Mesendoderm (in vitro differentiated cells): ENCODE results near the gene COG6.

ENCODE experiments used
- DNase-seq: peaks from one replicate; pipeline ENCODE4 v3.0.0; 2013
- H2AK5ac ChIP-seq: 2 replicates; pipeline ENCODE4 v1.6.1; 2013; ENCODE audit warnings: low read length, inconsistent platforms
- H2BK120ac ChIP-seq: 2 replicates; pipeline ENCODE4 v1.6.1; 2013; ENCODE audit warnings: low read depth, mild to moderate bottlenecking, low read length, moderate library complexity, mixed read lengths
- H2BK15ac ChIP-seq: replicated peaks from 2 replicates; pipeline ENCODE4 v1.6.1; 2013; ENCODE audit warnings: low read depth, mild to moderate bottlenecking, moderate library complexity
- H2BK5ac ChIP-seq: 2 replicates; pipeline ENCODE4 v1.6.1; 2013; ENCODE audit warnings: low read length, inconsistent platforms
- H3K18ac ChIP-seq: 2 replicates; pipeline ENCODE4 v1.6.1; 2013; ENCODE audit warnings: mild to moderate bottlenecking, low read length, mixed read lengths
- H3K23ac ChIP-seq: one replicate; pipeline ENCODE4 v1.6.1; 2013; ENCODE audit warnings: low read length
- H3K27ac ChIP-seq: 2 replicates; pipeline ENCODE4 v1.5.1; 2013; ENCODE audit warnings: low read depth, mild to moderate bottlenecking, inconsistent platforms, low read length, moderate library complexity
- H3K27me3 ChIP-seq: 2 replicates; pipeline ENCODE4 v1.6.1; 2013; ENCODE audit warnings: low read length, control low read depth, mild to moderate bottlenecking, inconsistent platforms; ENCODE audit not compliant: insufficient read depth, poor library complexity
- H3K36me3 ChIP-seq: 2 replicates; pipeline ENCODE4 v1.6.1; 2013; ENCODE audit warnings: low read length, inconsistent platforms; ENCODE audit not compliant: control insufficient read depth, insufficient read depth
- H3K4ac ChIP-seq: one replicate; pipeline ENCODE4 v1.6.1; 2013; ENCODE audit warnings: low read depth, mild to moderate bottlenecking, low read length, moderate library complexity
- H3K4me1 ChIP-seq: 2 replicates; pipeline ENCODE4 v1.6.1; 2013; ENCODE audit warnings: low read depth, low read length, inconsistent platforms; ENCODE audit not compliant: control insufficient read depth
- H3K4me2 ChIP-seq: 2 replicates; pipeline ENCODE4 v1.6.1; 2013; ENCODE audit warnings: low read length
- H3K4me3 ChIP-seq: 2 replicates; pipeline ENCODE4 v1.5.1; 2013; ENCODE audit warnings: mild to moderate bottlenecking, low read length
- H3K56ac ChIP-seq: one replicate; pipeline ENCODE4 v1.6.1; 2013; ENCODE audit warnings: low read length
- H3K79me1 ChIP-seq: 2 replicates; pipeline ENCODE4 v1.6.1; 2013; ENCODE audit warnings: low read length, inconsistent platforms
- H3K79me2 ChIP-seq: 2 replicates; pipeline ENCODE4 v1.6.1; 2013; ENCODE audit warnings: mild to moderate bottlenecking, low read length; ENCODE audit not compliant: control insufficient read depth, insufficient read depth
- H3K9ac ChIP-seq: 2 replicates; pipeline ENCODE4 v1.6.1; 2013; ENCODE audit warnings: low read length, inconsistent platforms
- H4K5ac ChIP-seq: one replicate; pipeline ENCODE4 v1.6.1; 2013; ENCODE audit warnings: low read length
- H4K8ac ChIP-seq: one replicate; pipeline ENCODE4 v1.6.1; 2013; ENCODE audit warnings: low read depth, mild to moderate bottlenecking, control low read depth, low read length, moderate library complexity
- WGBS: extraction: QIAGEN DNeasy Blood & Tissue Kit; methylation state at CpG from one replicate; pipeline ENCODE4 v1.1.7; 2013; ENCODE audit warnings: low lambda C conversion rate, missing lambda C conversion rate; ENCODE audit not compliant: insufficient coverage; ENCODE audit errors: extremely low coverage; 5-methylcytosine and 5-hydroxymethylcytosine counted together

Gene COG6

GRCh38 chr13:39618561-39618960 lies 36.9 kb upstream of the COG6 start:
- Histone ChIP-seq H3K4me1 (no peaks in the 10 kb centered on the region), H4K8ac (no peak overlapping the region), H3K23ac (no peak overlapping the region), H3K9ac (no peak overlapping the region), H3K4me3 (no peak overlapping the region), H3K4ac (no peak overlapping the region), H2AK5ac (no peak overlapping the region), H3K56ac (no peak overlapping the region), H3K36me3 (no peaks in the 10 kb centered on the region), H3K27me3 (no peaks in the 10 kb centered on the region), H2BK120ac (no peak overlapping the region), H2BK15ac (no peak overlapping the region), H3K79me2 (no peaks in the 10 kb centered on the region), H3K18ac (no peak overlapping the region), H4K5ac (no peak overlapping the region), H3K27ac (no peak overlapping the region), H3K4me2 (no peak overlapping the region), H3K79me1 (no peaks in the 10 kb centered on the region), H2BK5ac (no peak overlapping the region)
- WGBS: no CpG with 5 or more reads among the region's 1 CpG
- DNase-seq: peak; percentile 47

GRCh38 chr13:39623466-39623865 lies 32.0 kb upstream of the COG6 start:
- Histone ChIP-seq H3K56ac (no peak overlapping the region), H2BK5ac (no peak overlapping the region), H3K4me3 (no peak overlapping the region), H3K36me3 (no peaks in the 10 kb centered on the region), H3K79me1 (no peaks in the 10 kb centered on the region), H3K79me2 (no peaks in the 10 kb centered on the region), H3K27me3 (no peaks in the 10 kb centered on the region), H3K4ac (no peak overlapping the region), H3K4me1 (no peaks in the 10 kb centered on the region), H2AK5ac (no peak overlapping the region), H4K8ac (no peak overlapping the region), H3K23ac (no peak overlapping the region), H3K9ac (no peak overlapping the region), H3K27ac (no peak overlapping the region), H3K4me2 (no peak overlapping the region), H4K5ac (no peak overlapping the region), H2BK120ac (no peak overlapping the region), H3K18ac (no peak overlapping the region), H2BK15ac (no peak overlapping the region)
- no peak for DNase-seq
- WGBS: no CpG with 5 or more reads among the region's 1 CpG

GRCh38 chr13:39631307-39631706 lies 24.2 kb upstream of the COG6 start:
- Histone ChIP-seq H3K4me2 (no peak overlapping the region), H3K18ac (no peak overlapping the region), H3K4me1 (peaks cover 4% of the 10 kb centered on the region), H3K9ac (no peak overlapping the region), H3K79me2 (no peaks in the 10 kb centered on the region), H3K4ac (no peak overlapping the region), H3K79me1 (no peaks in the 10 kb centered on the region), H4K8ac (no peak overlapping the region), H4K5ac (no peak overlapping the region), H2AK5ac (no peak overlapping the region), H2BK15ac (no peak overlapping the region), H3K36me3 (no peaks in the 10 kb centered on the region), H3K4me3 (no peak overlapping the region), H2BK5ac (no peak overlapping the region), H2BK120ac (no peak overlapping the region), H3K27me3 (no peaks in the 10 kb centered on the region), H3K27ac (no peak overlapping the region), H3K23ac (no peak overlapping the region), H3K56ac (no peak overlapping the region)
- no CpG with 5 or more reads among the region's 1 CpG for WGBS
- no peak for DNase-seq

DNA sequence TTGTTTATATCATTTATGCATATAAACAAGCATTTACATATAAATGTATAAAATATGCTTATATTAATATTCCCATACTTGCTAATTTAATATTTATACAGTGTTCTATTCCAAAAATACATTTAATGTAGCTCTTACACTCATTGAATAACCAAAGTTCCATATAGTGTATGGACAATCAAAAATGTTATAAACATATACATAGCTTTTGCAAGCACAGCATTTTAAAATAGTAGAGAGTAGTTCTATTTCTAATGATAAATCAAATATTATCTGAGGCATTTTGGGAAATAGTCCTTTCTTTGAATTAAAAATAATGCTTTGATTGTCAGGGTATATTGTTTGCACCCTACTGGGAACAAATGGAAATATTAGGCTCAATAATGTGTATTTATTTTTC lies 22.5 kb upstream of the COG6 start:
- Histone ChIP-seq H3K18ac (no peak overlapping the region), H3K23ac (no peak overlapping the region), H3K27ac (no peak overlapping the region), H3K56ac (no peak overlapping the region), H4K5ac (no peak overlapping the region), H3K79me2 (no peaks in the 10 kb centered on the region), H3K4ac (no peak overlapping the region), H3K9ac (no peak overlapping the region), H3K36me3 (no peaks in the 10 kb centered on the region), H3K4me3 (no peak overlapping the region), H2BK5ac (no peak overlapping the region), H2AK5ac (no peak overlapping the region), H3K4me2 (no peak overlapping the region), H3K4me1 (peaks cover 4% of the 10 kb centered on the region), H3K79me1 (no peaks in the 10 kb centered on the region), H3K27me3 (no peaks in the 10 kb centered on the region), H2BK120ac (no peak overlapping the region), H4K8ac (no peak overlapping the region), H2BK15ac (no peak overlapping the region)
- no peak for DNase-seq

DNA sequence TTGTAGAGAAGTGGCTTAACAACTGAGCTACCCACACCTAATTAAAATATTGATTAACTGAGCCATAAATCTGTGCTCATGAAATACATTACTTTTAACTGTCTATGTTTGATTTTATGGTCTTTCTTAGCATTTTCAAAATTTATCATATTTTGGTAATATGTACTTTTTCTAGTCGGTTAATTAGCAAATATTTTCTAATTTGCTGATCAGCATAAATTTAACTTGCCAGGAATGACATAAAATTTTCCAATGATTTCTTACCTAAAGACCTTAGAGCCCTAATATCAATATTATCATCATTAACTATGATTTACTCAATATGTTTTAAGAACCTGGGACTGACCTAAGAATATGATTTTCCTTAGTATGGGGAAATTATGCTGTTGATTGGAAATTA lies 19.9 kb upstream of the COG6 start:
- no peak overlapping the region for H4K8ac ChIP-seq
- no peak for DNase-seq
- no peaks in the 10 kb centered on the region for H3K79me2 ChIP-seq
- H3K79me1 ChIP-seq: no peaks in the 10 kb centered on the region
- H3K4me1 ChIP-seq: peaks cover 4% of the 10 kb centered on the region
- no peak overlapping the region for H3K18ac ChIP-seq
- H2AK5ac ChIP-seq: no peak overlapping the region
- H3K9ac ChIP-seq: no peak overlapping the region
- no peak overlapping the region for H3K4me2 ChIP-seq
- no peaks in the 10 kb centered on the region for H3K36me3 ChIP-seq
- no peak overlapping the region for H3K4ac ChIP-seq
- no peaks in the 10 kb centered on the region for H3K27me3 ChIP-seq
- H2BK15ac ChIP-seq: no peak overlapping the region
- H3K4me3 ChIP-seq: no peak overlapping the region
- H3K27ac ChIP-seq: no peak overlapping the region
- no peak overlapping the region for H4K5ac ChIP-seq
- H2BK5ac ChIP-seq: no peak overlapping the region
- H2BK120ac ChIP-seq: no peak overlapping the region
- WGBS: no CpG with 5 or more reads among the region's 1 CpG
- H3K23ac ChIP-seq: no peak overlapping the region
- no peak overlapping the region for H3K56ac ChIP-seq

DNA sequence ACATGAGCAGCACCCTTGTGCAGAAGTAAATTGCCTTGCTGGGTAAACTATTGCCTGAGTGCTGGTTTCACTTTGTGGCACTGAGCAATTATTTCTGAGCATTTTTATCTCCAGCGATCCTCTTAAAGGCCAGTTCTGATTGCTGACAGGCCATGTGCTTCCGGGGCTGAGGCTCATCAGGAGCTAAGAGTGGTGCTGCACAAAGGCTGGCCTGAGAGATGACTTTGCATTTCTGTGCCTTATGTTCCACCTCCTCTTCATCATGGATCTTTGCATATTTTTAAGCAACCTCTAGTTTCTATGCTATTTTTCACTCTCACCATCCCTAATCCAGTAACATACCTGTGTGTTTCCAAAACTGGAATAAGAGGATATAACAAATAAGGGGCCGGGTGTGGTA lies 17.6 kb upstream of the COG6 start:
- no peak overlapping the region for H3K9ac ChIP-seq
- H3K18ac ChIP-seq: no peak overlapping the region
- H3K4me3 ChIP-seq: no peak overlapping the region
- no peak overlapping the region for H2BK120ac ChIP-seq
- H3K79me1 ChIP-seq: no peaks in the 10 kb centered on the region
- H3K79me2 ChIP-seq: no peaks in the 10 kb centered on the region
- no peak overlapping the region for H4K5ac ChIP-seq
- no peak overlapping the region for H3K56ac ChIP-seq
- H3K27ac ChIP-seq: no peak overlapping the region
- H3K36me3 ChIP-seq: no peaks in the 10 kb centered on the region
- H3K4me2 ChIP-seq: no peak overlapping the region
- H3K23ac ChIP-seq: no peak overlapping the region
- no peaks in the 10 kb centered on the region for H3K27me3 ChIP-seq
- H2BK5ac ChIP-seq: no peak overlapping the region
- no peak overlapping the region for H2BK15ac ChIP-seq
- H2AK5ac ChIP-seq: no peak overlapping the region
- H4K8ac ChIP-seq: no peak overlapping the region
- no peak for DNase-seq
- H3K4me1 ChIP-seq: peaks cover 4% of the 10 kb centered on the region
- WGBS: no CpG with 5 or more reads among the region's 3 CpGs
- no peak overlapping the region for H3K4ac ChIP-seq
